ENCODE results near the gene EIF1. TPM values are rescaled to one million over a fixed set of nuclear protein-coding genes. Genes with fewer than 3 reads are reported as not detected.

EIF1 gene
- total RNA-seq, 1 donor from 2014 or later = 146 TPM

DNA sequence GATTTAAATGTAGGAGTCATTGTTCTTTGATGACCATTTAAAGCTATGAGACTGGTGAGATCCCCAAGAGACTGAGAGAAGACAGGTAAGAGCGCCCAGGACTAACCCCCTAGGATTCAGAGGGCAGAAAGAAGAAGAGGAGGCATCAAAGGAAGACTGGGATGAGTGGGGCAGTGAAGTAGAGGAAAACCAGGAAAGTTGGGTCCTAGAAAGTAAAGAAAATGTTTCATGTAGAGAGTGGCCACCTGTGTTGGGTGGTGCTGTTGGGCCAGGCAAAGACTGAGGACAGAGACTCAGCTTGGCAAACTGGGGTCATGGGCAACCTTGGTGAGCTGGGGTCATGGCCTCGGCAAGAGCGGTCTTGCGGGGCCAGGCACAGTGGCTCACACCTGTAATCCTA, 47.1 kb downstream of the EIF1 start:
- no peak for DNase-seq (ENCODE audit: low spot score)

DNA sequence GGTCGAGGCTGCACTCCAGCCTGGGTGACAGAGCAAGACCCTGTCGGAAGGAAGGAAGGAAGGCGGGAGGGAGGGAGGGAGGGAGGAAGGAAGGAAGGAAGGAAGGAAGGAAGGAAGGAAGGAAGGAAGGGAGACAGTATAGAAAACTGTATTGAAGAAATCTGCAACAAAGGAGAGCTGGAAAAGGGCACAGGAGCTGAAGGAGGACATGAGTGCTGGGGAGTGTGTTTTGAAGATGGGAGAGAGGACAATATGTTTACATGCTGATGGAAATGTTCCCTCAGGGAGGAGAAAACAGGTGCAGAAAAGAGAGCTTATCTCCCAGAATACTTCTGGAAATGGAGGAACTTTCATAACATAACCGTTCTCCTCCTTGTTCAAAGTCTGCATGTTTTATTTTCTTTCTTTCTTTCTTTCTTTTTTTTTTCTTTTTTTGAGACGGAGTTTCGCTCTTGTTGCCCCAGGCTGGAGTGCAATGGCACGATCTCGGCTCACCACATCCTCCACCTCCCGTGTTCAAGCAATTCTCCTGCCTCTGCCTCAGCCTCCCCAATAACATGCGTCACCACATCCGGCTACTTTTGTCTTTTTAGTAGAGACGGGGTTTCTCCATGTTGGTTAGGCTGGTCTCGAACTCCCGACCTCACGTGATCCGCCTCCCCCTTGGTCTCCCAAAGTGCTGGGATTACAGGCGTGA, 48.4 kb downstream of the EIF1 start:
- DNase-seq (ENCODE audit: low spot score) = no peak

GRCh38 chr17:41737680-41738023, 49.0 kb downstream of the EIF1 start:
- no peak for DNase-seq (ENCODE audit: low spot score)

- peak; percentile 70 for DNase-seq (ENCODE audit: low spot score)
Measured at GRCh38 chr17:41738077-41738800, 49.6 kb downstream of the EIF1 start.

- no peak for DNase-seq (ENCODE audit: low spot score)
Measured at GRCh38 chr17:41738801-41739112, 50.1 kb downstream of the EIF1 start.

DNA sequence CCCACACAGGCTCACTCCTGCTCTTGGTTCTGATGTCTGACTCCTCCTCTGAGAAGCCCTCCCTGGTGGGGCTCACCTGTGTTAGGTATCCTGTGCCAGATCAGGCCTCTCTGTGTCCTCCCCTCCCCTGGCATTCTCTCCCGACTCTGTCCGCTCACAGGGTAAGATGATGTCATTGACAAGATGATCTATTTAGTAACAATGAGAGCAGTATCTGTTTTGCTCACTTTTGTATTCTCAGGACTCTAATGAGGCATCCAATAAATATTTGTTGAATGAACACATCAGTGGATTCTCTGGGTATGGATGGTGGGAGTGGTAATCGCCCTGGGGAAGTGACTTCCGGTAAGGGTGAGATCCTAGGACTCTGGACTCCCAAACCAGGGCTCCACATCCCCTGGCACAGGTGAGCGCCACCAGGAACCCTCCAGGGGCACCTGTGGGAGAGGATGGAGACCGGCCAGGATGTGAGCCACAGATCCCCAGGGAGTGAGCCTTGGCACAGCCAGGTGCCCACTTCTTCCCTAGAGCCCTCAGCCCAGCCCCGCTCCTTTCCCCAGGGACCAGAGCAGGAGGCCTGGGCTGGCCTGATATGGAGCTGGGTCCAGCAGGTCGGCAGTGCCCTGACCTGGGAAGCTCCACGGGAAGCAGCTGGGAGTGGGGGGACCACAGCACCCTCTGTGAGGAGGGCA, 51.1 kb downstream of the EIF1 start:
- DNase-seq (ENCODE audit: low spot score) = no peak

DNA sequence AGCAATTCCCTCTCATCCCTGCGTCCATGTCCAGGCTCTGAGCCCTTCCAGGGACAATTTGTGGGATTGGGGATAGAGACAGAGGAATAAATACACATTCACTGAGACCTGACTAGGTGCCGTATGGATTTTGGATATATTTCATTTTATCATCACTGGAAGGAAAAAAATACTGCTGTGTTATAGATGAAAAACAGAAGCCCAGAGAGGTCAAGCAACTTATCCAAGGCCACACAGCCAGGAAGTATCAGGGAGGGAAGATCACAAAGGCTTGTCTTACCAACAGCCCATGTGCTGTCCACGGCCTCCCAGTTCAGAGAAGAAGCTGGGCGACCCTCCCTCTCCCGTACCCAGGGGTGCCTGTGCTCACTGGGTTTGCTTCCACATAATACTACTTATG, 51.8 kb downstream of the EIF1 start:
- no peak for DNase-seq (ENCODE audit: low spot score)

GRCh38 chr17:41741709-41742108, 53.0 kb downstream of the EIF1 start:
- DNase-seq (ENCODE audit: low spot score) = no peak

Other genes starting within 250 kb of the EIF1 start
- 0.48 TPM for gene KRT38, start 247.9 kb upstream of the EIF1 start, total RNA-seq (ENCODE audit: insufficient read depth, low replicate concordance)
- 1.2 TPM for gene KRT32, start 221.5 kb upstream of the EIF1 start, total RNA-seq (ENCODE audit: insufficient read depth, low replicate concordance)
- gene KRT35, start 207.7 kb upstream of the EIF1 start, total RNA-seq (ENCODE audit: insufficient read depth, low replicate concordance) = not detected
- 1.9 TPM for gene KRT36, start 199.0 kb upstream of the EIF1 start, total RNA-seq (ENCODE audit: insufficient read depth, low replicate concordance)
- gene KRT13, start 183.3 kb upstream of the EIF1 start, total RNA-seq (ENCODE audit: insufficient read depth, low replicate concordance) = 292 TPM
- 24.1 TPM for gene KRT15, start 170.0 kb upstream of the EIF1 start, total RNA-seq (ENCODE audit: insufficient read depth, low replicate concordance)
- gene KRT19, start 160.6 kb upstream of the EIF1 start, total RNA-seq (ENCODE audit: insufficient read depth, low replicate concordance) = 334 TPM
- not detected for gene KRT9, start 116.8 kb upstream of the EIF1 start, total RNA-seq (ENCODE audit: insufficient read depth, low replicate concordance)
- gene KRT14, start 102.0 kb upstream of the EIF1 start, total RNA-seq (ENCODE audit: insufficient read depth, low replicate concordance) = 212 TPM
- gene KRT16, start 76.1 kb upstream of the EIF1 start, total RNA-seq (ENCODE audit: insufficient read depth, low replicate concordance) = 5.5 TPM
- gene KRT17, start 64.3 kb upstream of the EIF1 start, total RNA-seq (ENCODE audit: insufficient read depth, low replicate concordance) = 762 TPM
- gene GAST, start 23.4 kb downstream of the EIF1 start, total RNA-seq (ENCODE audit: insufficient read depth, low replicate concordance) = not detected
- gene HAP1, start 45.8 kb downstream of the EIF1 start, total RNA-seq (ENCODE audit: insufficient read depth, low replicate concordance) = 0.24 TPM
- gene JUP, start 97.8 kb downstream of the EIF1 start, total RNA-seq (ENCODE audit: insufficient read depth, low replicate concordance) = 58.3 TPM
- 94.9 TPM for gene P3H4, start 123.1 kb downstream of the EIF1 start, total RNA-seq (ENCODE audit: insufficient read depth, low replicate concordance)
- gene FKBP10, start 124.1 kb downstream of the EIF1 start, total RNA-seq (ENCODE audit: insufficient read depth, low replicate concordance) = 317 TPM
- 50.1 TPM for gene NT5C3B, start 147.3 kb downstream of the EIF1 start, total RNA-seq (ENCODE audit: insufficient read depth, low replicate concordance)
- 1.7 TPM for gene KLHL10, start 148.9 kb downstream of the EIF1 start, total RNA-seq (ENCODE audit: insufficient read depth, low replicate concordance)
- gene KLHL11, start 176.5 kb downstream of the EIF1 start, total RNA-seq (ENCODE audit: insufficient read depth, low replicate concordance) = 31.5 TPM
- 66.2 TPM for gene ACLY, start 230.1 kb downstream of the EIF1 start, total RNA-seq (ENCODE audit: insufficient read depth, low replicate concordance)
- gene ODAD4, start 241.7 kb downstream of the EIF1 start, total RNA-seq (ENCODE audit: insufficient read depth, low replicate concordance) = not detected